K562 (cell line): ENCODE results near the gene NTM. TPM values are rescaled to one million over a fixed set of nuclear protein-coding genes. Genes with fewer than 3 reads are reported as not detected.

Experiments used
- ATAC-seq: fragments of 200-7000 bp; cut with Tn5 transposase; 3 replicates; pipeline ENCODE4 v1.9.1; 2020; ENCODE audit warnings: moderate library complexity
- BruUV-seq: library from RNA; stranded (reverse); fragments of 400-500 nt; replicated peaks from 2 replicates; lab custom pipeline; 2021; lab: Mats Ljungman, UMichigan
- CTCF ChIA-PET: fragments of 300-600 bp; formaldehyde crosslinking; extraction: SDS; loops from one replicate; lab custom pipeline; 2021; ENCODE audit warnings: low intra/inter-chr PET ratio; lab: Yijun Ruan, JAX
- POLR2A ChIA-PET: fragments of 300-600, 350-650 bp; sonication (Branson Sonifier 250); formaldehyde crosslinking; extraction: SDS; loops from one replicate; lab custom pipeline; 2021; ENCODE audit warnings: antibody characterized with exemption, inconsistent platforms; lab: Yijun Ruan, JAX
- DNase-seq, 4 experiments: peaks; one replicate each; pipeline versions ENCODE4 v3.0.0 to v3.0.0-alpha.2; 2011 to 2018; ENCODE audit warnings: low spot score in 3 of 4, mixed read lengths in 3 of 4; ENCODE audit errors: extremely low read depth in 1 of 4
- FAIRE-seq: peaks from 2 replicates; lab custom pipeline; 2011; peaks lifted over from hg19 to GRCh38; lab: Jason Lieb, UNC
- H2AFZ ChIP-seq: 2 replicates; pipeline ENCODE4 v1.6.0; 2011; ENCODE audit warnings: low read depth, low read length, control low read depth, inconsistent platforms
- H3K27ac ChIP-seq: fragments of 200-600 bp; 3 replicates; pipeline ENCODE4 v1.8.0; 2011; ENCODE audit warnings: low read depth, mild to moderate bottlenecking, control low read depth, inconsistent platforms, low read length, moderate library complexity, mixed read lengths; ENCODE audit errors: extremely low read depth
- H3K27me3 ChIP-seq, 2 experiments: fragments of 300-600 bp in 1 of 2; 2 replicates in 1 of 2; 3 replicates in 1 of 2; pipeline versions ENCODE4 v1.6.0 to v1.8.0; 2011; ENCODE audit warnings: inconsistent platforms in 2 of 2, low read length in 2 of 2, mild to moderate bottlenecking in 1 of 2, mixed read lengths in 1 of 2, moderate library complexity in 1 of 2; ENCODE audit not compliant: control insufficient read depth in 2 of 2, insufficient read depth in 2 of 2
- H3K36me3 ChIP-seq: fragments of 300-600 bp; 3 replicates; pipeline ENCODE4 v1.8.0; 2011; ENCODE audit warnings: mild to moderate bottlenecking, low read length, inconsistent platforms; ENCODE audit not compliant: control insufficient read depth, insufficient read depth
- H3K4me1 ChIP-seq, 2 experiments: fragments of 200-600 bp in 1 of 2; replicated peaks in 1 of 2; 2 replicates in 1 of 2; 3 replicates in 1 of 2; pipeline versions ENCODE4 v1.5.1 to v1.8.0; 2011; ENCODE audit warnings: inconsistent platforms in 2 of 2, low read length in 2 of 2, mild to moderate bottlenecking in 1 of 2, mixed read lengths in 1 of 2, moderate library complexity in 1 of 2; ENCODE audit not compliant: control insufficient read depth in 2 of 2, insufficient read depth in 2 of 2
- H3K4me2 ChIP-seq: 2 replicates; pipeline ENCODE4 v1.6.1; 2011; ENCODE audit warnings: low read length, control low read depth, inconsistent platforms, mixed read lengths; ENCODE audit not compliant: insufficient read depth
- H3K4me3 ChIP-seq: fragments of 200-600 bp; sonication (generic), shearing (Covaris generic); 2 replicates; pipeline ENCODE4 v1.5.1; 2016; ENCODE audit warnings: control low read depth, inconsistent platforms
- H3K79me2 ChIP-seq: fragments of 200-600 bp; 3 replicates; pipeline ENCODE4 v1.8.0; 2011; ENCODE audit warnings: low read length, inconsistent platforms; ENCODE audit not compliant: control insufficient read depth, insufficient read depth
- H3K9ac ChIP-seq, 2 experiments: 2 replicates each; pipeline versions ENCODE4 v1.6.0 to v1.6.1; 2011; ENCODE audit warnings: low read depth in 2 of 2, low read length in 2 of 2, control low read depth in 1 of 2, inconsistent platforms in 1 of 2, mild to moderate bottlenecking in 1 of 2, mixed read lengths in 1 of 2; ENCODE audit not compliant: insufficient read depth in 1 of 2
- H3K9me1 ChIP-seq: one replicate; pipeline ENCODE4 v1.6.0; 2011; ENCODE audit warnings: inconsistent platforms, mild to moderate bottlenecking, low read length, moderate library complexity; ENCODE audit not compliant: control insufficient read depth, insufficient read depth
- H3K9me3 ChIP-seq: replicated peaks from 2 replicates; pipeline ENCODE4 v1.5.1; 2011; ENCODE audit warnings: low read depth, low read length, inconsistent platforms; ENCODE audit not compliant: control insufficient read depth, insufficient read depth
- H4K20me1 ChIP-seq: replicated peaks from 2 replicates; pipeline ENCODE4 v1.6.1; 2011; ENCODE audit warnings: low read length, inconsistent platforms, mixed read lengths; ENCODE audit not compliant: control insufficient read depth, insufficient read depth
- CEBPG ChIP-seq, 3 experiments: fragments of 200-800 bp in 1 of 3; sonication (Bioruptor generic) in 1 of 3; sonication (generic) in 1 of 3; formaldehyde crosslinking in 1 of 3; IDR thresholded peaks in 2 of 3; conservative IDR thresholded peaks in 1 of 3; 2 replicates each; pipeline versions ENCODE4 v1.6.1 to v1.8.0; 2016 to 2022; ENCODE audit warnings: missing compliant biosample characterization in 2 of 3, missing genetic modification characterization in 2 of 3, mild to moderate bottlenecking in 1 of 3, missing genetic modification reagents in 1 of 3
- EHMT2 ChIP-seq: fragments of 450-650 bp; IDR thresholded peaks from 2 replicates; pipeline ENCODE4 v1.6.1; 2018; ENCODE audit warnings: antibody characterized with exemption
- MAX ChIP-seq: sonication (generic); formaldehyde crosslinking; IDR thresholded peaks from 2 replicates; pipeline ENCODE4 v1.9.0; 2022; ENCODE audit warnings: mild to moderate bottlenecking, missing genetic modification reagents
- MAZ ChIP-seq, 2 experiments: fragments of 450-650 bp in 1 of 2; sonication (generic) in 1 of 2; formaldehyde crosslinking; IDR thresholded peaks in 1 of 2; conservative IDR thresholded peaks in 1 of 2; 2 replicates each; pipeline versions ENCODE4 v1.4.0 to v1.5.0; 2020; ENCODE audit warnings: mild to moderate bottlenecking in 1 of 2, missing genetic modification reagents in 1 of 2
- MCM5 ChIP-seq: fragments of 450-650 bp; IDR thresholded peaks from 2 replicates; pipeline ENCODE4 v1.6.1; 2016; ENCODE audit warnings: low read depth
- PHTF2 ChIP-seq: fragments of 250-450 bp; sonication (Bioruptor Pico); IDR thresholded peaks from 2 replicates; pipeline ENCODE4 v1.5.0; 2021; ENCODE audit warnings: mild to moderate bottlenecking
- SNRNP70 ChIP-seq: fragments of 200-400 bp; formaldehyde crosslinking; optimal IDR thresholded peaks from 2 replicates; pipeline ENCODE3; 2017; ENCODE audit warnings: low read depth, low read length
- WGBS: fragments of 100-300 bp; shearing (Covaris generic); methylation state at CpG from one replicate; pipeline ENCODE4 v1.1.6; 2016; ENCODE audit warnings: low coverage, mixed read lengths; ENCODE audit not compliant: insufficient coverage; ENCODE audit errors: missing lambda C conversion rate; 5-methylcytosine and 5-hydroxymethylcytosine counted together
- in situ Hi-C: fragments of 300-500 bp; cut with MboI; formaldehyde crosslinking; loops from 4 replicates; pipeline ENCODE4 v1.15.0; 2018; ENCODE audit warnings: inconsistent platforms, mixed read lengths
- intact Hi-C: fragments of 100-400 bp; cut with micrococcal nuclease; formaldehyde crosslinking; loops from 2 replicates; pipeline ENCODE4 v1.14.2; 2022
- polyA plus RNA-seq, 8 experiments: library from polyadenylated mRNA; depleted of rRNA in 4 of 8; stranded (reverse) in 5 of 8; unstranded in 3 of 8; fragments of >200 nt; fragmentation: Nextera tagmentation in 2 of 8; fragmentation: Illumina TruSeq in 1 of 8; extraction: Ambion mirVana in 2 of 8; extraction: Trizol in 1 of 8; gene quantifications; 2 replicates each; pipeline versions ENCODE4 v1.2.1 to v1.2.3, GENCODE V29; 2011 to 2014; ENCODE audit warnings: inconsistent platforms in 1 of 8, missing spikeins in 1 of 8
- total RNA-seq, 7 experiments: library from RNA; depleted of rRNA in 6 of 7; stranded (reverse); fragments of >200 nt in 6 of 7; fragmentation: Illumina TruSeq in 2 of 7; extraction: Trizol in 2 of 7; gene quantifications; 2 replicates each; pipeline versions ENCODE4 v1.2.1 to v1.2.3, GENCODE V29; 2011 to 2021; ENCODE audit warnings: low replicate concordance in 1 of 7

The NTM gene
- total and polyA plus RNA-seq, 9 of the 15 experiments (the other 6 are each of a cell fraction or from before 2014, with no cell fraction given) = not detected

- FAIRE-seq = no peak
- Histone ChIP-seq H3K4me3 (no peak overlapping the region), H3K36me3 (no peaks in the 10 kb centered on the region), H4K20me1 (no peaks in the 10 kb centered on the region), H3K4me1 (no peaks in the 10 kb centered on the region), H2AFZ (no peak overlapping the region), H3K9ac (no peak overlapping the region), H3K27me3 (no peaks in the 10 kb centered on the region), H3K9me1 (no peaks in the 10 kb centered on the region), H3K79me2 (no peaks in the 10 kb centered on the region), H3K9me3 (no peaks in the 10 kb centered on the region), H3K27ac (no peak overlapping the region), H3K4me2 (no peak overlapping the region)
- TF ChIP-seq SNRNP70 (no peak), PHTF2 (CRISPR knock-in tag) (no peak), MAX (CRISPR knock-in tag) (no peak), MCM5 (no peak), EHMT2 (no peak), MAZ (CRISPR knock-in tag; conservative IDR thresholded peaks at IDR 0.05 in 1 of 2, IDR thresholded peaks at IDR 0.05 in 1 of 2) (no peak), CEBPG (CRISPR knock-in tag; IDR thresholded peaks at IDR 0.05) (no peak), CEBPG (tag; conservative IDR thresholded peaks at IDR 0.05 in 1 of 2, IDR thresholded peaks at IDR 0.05 in 1 of 2) (no peak)
- ChIA-PET CTCF (no interaction called here), POLR2A (no interaction called here)
- ATAC-seq = no peak
- intact Hi-C loops = no loop called here
- no TSS peak for BruUV-seq
- DNase-seq = no peak
- 0% methylated on average over 5 of the region's 5 CpGs for WGBS
- in situ Hi-C loops = loop anchor here (25.0 kb wide), 1 partner anchor 741 kb away; the partner anchor contains the start of gene SNX19
These were observed 282.8 kb downstream of the NTM start for GRCh38 chr11:131653260-131653659.
